ENCODE measurements around the gene RELCH.

Gene RELCH

DNA sequence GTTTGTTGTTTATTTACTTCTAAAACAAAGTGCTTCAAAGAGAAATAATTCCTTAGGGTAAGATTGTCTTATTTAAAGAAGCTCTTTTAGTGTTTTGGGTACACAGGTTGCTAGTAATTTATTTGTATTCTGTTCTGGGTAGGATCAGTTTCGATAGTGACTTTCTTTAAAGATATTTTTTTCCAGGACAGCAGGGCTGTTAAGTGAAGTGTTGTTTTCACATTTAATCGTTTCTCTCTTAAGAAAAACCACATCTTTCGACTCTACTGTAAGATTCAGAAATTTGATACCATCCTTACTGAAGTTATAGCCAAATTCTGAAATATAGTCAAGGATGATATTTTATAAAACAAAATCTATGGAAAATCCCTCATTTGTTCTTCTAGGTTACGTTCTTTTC is 155.8 kb downstream of the RELCH start:
- DNase-seq = no peak

DNA sequence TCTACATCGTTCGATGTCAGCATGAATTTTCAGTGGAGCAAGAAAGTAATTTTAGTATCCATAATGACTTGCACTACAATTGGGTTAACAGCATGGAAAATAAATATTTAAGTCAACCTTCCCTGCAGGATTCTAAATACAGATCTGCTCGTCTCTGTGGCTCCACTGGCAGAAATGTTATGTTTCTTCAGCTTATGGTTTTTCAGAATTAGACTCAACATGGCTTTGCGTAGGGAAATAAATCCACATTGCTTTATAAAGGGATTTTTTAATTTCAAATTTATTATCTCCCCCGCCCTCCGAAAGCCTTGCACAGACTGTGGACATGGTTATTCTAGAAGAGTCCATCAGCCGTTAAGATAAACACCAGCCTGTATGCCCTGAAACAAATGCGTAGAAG is 156.3 kb downstream of the RELCH start:
- no peak for DNase-seq

DNA sequence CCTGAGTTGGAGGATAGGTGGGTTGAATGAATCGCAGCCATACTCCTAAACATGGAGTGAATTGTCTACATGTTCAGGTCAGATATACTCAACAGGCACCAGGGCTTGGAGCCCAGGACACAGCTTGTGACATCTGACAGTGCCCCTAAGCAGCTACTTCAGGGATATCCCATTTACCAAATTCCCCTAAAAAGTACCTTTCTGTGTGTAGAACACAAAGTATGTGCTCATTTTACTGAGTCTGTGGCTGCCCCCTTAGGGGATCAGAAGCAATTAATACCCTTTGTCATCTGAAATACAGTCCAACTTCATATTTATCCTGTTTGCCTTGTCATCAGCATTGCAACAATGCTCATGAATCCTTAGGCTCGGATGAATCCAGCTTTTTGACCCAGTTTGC is 158.9 kb downstream of the RELCH start:
- no peak for DNase-seq

DNA sequence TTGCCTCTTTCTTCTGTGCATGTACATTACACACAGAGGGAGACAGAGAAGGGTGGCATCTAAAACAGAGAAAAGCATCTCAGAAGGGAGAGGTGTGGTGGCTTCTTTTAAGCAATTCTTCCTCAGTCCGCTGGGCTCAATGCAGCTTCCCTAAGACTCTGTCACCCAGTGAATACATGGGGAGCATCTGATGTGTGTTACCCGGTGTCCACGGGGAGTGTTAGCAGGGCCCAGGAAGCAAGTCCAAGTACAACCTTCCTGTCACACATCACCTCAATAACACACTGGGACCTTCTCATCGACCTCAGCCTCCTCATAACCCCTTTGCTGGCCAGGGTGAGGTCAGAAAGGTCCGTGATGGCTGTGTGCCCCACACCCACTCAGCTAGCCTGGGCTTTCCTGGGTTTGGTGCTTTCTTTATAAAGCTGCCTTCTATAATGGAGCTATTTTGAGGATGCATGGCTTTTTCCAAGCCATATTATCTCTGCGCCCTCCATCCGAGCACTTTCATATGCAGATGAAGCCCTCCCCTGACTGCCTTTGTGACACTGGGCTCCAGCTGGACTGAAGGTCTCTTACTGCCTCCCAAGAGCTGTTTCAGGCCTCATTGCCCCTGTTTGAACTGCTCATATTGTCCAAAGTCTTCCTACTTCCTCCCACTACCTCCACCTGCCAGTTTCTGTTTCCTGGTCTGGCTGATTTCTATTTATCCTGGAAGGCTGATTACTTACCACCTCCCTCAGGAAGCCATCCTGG is 159.5 kb downstream of the RELCH start:
- peak; percentile 47 for DNase-seq

DNA sequence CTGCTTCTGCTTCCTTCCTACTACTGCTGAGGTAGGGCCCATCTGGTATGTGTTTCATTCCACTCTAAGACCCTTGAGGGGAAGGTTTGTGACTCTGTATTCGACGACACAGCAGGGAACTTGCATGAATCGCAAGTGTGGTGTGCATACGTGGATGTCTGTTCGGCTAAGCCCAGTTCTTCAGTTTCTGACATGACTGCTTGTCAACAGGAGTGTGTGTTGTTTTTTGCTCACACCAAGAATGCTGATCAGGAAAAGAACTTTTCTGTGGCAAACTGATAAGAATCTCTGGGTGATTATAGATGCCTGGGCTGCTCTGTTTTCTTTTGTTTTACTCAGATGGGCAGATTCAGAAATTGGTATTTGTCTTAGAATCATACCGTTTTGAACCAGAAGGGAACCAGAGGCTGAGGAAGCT is 160.0 kb downstream of the RELCH start:
- no peak for DNase-seq

DNA sequence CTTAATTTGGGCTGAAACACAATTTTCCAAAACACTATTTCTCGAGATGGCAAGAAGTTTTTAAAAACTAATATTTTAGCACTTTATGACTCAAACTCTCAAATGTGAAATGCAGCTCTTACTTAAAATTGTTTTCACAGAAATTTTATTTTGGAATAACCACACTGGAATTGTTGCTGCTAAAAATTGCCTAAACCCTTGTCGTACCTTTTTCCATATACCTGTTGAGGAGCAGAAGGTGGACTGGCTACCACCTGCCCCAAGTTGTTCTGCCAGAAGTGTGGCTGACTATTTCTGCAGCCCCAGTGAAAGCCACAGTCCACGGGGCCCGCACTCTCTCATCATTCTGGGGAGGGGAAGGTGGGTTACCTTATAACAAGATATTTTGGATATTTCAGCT is 161.4 kb downstream of the RELCH start:
- no peak for DNase-seq

DNA sequence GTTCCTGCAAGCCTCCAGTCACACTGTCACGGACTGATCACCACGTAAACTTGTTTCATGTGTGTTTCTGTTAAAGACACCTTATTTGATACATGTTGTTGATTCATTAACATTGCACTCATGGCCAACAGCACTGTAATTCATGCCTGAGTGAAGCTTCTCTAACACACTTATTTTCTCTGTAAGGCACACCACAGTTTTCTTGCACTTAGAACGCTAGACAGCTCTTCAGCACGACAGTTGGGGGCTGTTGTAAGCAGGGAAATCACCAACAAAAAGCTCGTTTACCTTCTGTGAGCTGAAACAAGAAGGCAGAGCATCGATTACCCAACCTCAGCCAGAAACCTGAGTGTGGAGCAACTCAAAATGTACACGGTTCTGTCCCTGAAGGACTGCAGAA is 166.1 kb downstream of the RELCH start:
- DNase-seq = no peak

DNA sequence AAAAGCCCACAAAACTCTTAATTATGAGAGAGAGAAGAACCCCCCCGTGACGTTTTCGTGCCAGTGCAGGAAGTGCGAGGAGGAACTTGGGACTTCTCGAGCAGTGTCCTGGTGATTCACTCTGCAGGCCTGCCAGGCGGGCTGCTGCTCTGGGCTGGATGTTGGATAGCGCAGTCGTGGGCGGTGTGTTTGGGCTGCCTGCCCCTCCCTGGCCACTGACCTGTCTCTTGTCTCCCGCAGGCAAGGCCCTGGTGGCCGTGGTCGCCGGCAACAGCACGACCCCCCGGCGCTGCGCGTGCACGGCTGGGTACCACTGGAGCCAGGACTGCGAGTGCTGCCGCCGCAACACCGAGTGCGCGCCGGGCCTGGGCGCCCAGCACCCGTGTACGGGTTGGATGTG is 167.1 kb downstream of the RELCH start:
- no peak for DNase-seq

DNA sequence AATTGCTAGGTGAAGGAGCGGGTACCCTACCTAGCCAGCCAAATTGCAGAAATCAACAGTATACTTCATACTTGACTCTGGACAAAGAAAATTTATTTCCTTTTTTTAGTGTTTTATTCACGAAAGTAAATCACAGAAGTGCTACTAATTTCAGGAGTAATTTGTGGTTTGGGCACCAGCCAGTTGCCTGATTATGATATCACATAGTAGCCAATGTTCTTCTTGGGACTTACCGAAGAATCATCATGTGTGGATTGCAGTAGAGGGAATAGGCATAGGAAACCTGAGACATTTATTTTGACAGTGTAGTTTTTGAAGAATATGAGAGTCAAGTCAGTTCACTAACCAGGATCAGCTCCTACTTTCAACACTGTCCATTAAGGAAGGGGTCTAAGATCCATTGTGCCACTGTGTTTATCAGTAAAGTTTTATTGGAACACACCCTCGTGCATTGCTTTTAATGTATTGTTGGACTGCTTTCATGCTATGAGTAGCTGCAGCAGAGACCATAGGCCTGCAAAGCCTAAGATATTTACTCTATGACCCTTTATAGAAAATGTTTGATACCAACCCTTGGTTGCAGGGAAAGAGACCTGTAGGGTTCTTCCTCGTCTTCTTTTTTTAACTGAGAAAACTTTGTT is 170.1 kb downstream of the RELCH start:
- DNase-seq = no peak
